Mammary epithelial cell (primary cell): ENCODE measurements around the gene SART1.

Experiments used
- CTCF ChIP-seq, 2 donors: IDR thresholded peaks in 1 of 2; conservative IDR thresholded peaks in 1 of 2; 2 replicates each; pipeline ENCODE4 v1.5.1; 2011 to 2012; ENCODE audit warnings: inconsistent platforms in 2 of 2, low read length in 2 of 2, mild to moderate bottlenecking in 2 of 2, control low read depth in 1 of 2, low read depth in 1 of 2; ENCODE audit not compliant: insufficient read depth in 1 of 2; ENCODE audit errors: extremely low read depth in 1 of 2
- EZH2 ChIP-seq: IDR thresholded peaks from 2 replicates; pipeline ENCODE4 v1.6.1; 2012; ENCODE audit warnings: low read length, inconsistent platforms, borderline replicate concordance

GRCh38 chr11:66002648-66003225 is 41.2 kb downstream of the SART1 start:
- TF ChIP-seq CTCF (conservative IDR thresholded peaks at IDR 0.05 in 1 of 2, IDR thresholded peaks at IDR 0.05 in 1 of 2; ENCODE audit: extremely low read depth in 1 of 2, insufficient read depth in 1 of 2, low read depth in 1 of 2, low read length in 2 of 2) (peak in 1 of 2 donors; percentile 38), EZH2 (no peak)
